ENCODE data around the gene LIPN. TPM values are rescaled to one million over a fixed set of nuclear protein-coding genes. Genes with fewer than 3 reads are reported as not detected.

The LIPN gene
- total RNA-seq, 3 donors from 2014 or later (not counting 1 experiment from before 2014, with no cell fraction given), result 0.66 to 0.83 TPM; not detected in 1

DNA sequence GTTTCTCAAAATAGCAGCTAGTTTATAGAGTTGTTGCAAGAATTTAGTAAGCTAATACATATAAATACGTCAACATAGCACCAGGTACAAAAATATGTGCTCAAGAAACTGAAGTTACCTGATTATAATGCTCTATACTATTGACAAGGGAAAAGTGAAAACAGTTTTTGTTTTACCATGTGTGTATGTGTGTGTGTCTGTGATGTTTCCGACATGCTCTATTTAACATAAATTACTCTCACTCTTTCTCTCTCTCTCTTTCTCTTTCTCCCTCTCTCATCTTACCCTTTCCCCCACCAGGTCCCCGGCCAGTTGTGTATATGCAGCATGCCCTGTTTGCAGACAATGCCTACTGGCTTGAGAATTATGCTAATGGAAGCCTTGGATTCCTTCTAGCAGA is 4.3 kb downstream of the LIPN start:
- no peak for ATAC-seq
- no peaks in the 10 kb centered on the region for H3K9me3 Mint-ChIP-seq
- Histone ChIP-seq H3K9me3 (ENCODE audit: control insufficient read depth, insufficient read depth, low read length) (no peaks in the 10 kb centered on the region), H3K4me3 (ENCODE audit: low read length) (no peak overlapping the region), H3K27me3 (ENCODE audit: control insufficient read depth, insufficient read depth, low read length) (no peaks in the 10 kb centered on the region), H3K27ac (ENCODE audit: low read length) (no peak overlapping the region), H3K4me1 (ENCODE audit: control insufficient read depth, insufficient read depth, low read length) (no peaks in the 10 kb centered on the region), H3K36me3 (ENCODE audit: control insufficient read depth, insufficient read depth, low read length) (no peaks in the 10 kb centered on the region)
- H3K27ac Mint-ChIP-seq, result no peak overlapping the region
- no peaks in the 10 kb centered on the region for H3K36me3 Mint-ChIP-seq
- intact Hi-C loops (cut with micrococcal nuclease), result no loop called here
- H3K27me3 Mint-ChIP-seq (ENCODE audit: low read depth in 2 of 2), result peaks cover 0 to 3% of the 10 kb centered on the region in 2 donors
- no peak for DNase-seq
- WGBS (ENCODE audit: insufficient coverage), result 80% methylated on average over 1 of the region's 3 CpGs
- TF ChIP-seq, protein P1, sequence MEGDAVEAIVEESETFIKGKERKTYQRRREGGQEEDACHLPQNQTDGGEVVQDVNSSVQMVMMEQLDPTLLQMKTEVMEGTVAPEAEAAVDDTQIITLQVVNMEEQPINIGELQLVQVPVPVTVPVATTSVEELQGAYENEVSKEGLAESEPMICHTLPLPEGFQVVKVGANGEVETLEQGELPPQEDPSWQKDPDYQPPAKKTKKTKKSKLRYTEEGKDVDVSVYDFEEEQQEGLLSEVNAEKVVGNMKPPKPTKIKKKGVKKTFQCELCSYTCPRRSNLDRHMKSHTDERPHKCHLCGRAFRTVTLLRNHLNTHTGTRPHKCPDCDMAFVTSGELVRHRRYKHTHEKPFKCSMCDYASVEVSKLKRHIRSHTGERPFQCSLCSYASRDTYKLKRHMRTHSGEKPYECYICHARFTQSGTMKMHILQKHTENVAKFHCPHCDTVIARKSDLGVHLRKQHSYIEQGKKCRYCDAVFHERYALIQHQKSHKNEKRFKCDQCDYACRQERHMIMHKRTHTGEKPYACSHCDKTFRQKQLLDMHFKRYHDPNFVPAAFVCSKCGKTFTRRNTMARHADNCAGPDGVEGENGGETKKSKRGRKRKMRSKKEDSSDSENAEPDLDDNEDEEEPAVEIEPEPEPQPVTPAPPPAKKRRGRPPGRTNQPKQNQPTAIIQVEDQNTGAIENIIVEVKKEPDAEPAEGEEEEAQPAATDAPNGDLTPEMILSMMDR (IDR thresholded peaks at IDR 0.05), result no peak
- peaks cover 6% of the 10 kb centered on the region in 2 donors for H3K4me1 Mint-ChIP-seq
- no peak overlapping the region for H3K4me3 Mint-ChIP-seq

DNA sequence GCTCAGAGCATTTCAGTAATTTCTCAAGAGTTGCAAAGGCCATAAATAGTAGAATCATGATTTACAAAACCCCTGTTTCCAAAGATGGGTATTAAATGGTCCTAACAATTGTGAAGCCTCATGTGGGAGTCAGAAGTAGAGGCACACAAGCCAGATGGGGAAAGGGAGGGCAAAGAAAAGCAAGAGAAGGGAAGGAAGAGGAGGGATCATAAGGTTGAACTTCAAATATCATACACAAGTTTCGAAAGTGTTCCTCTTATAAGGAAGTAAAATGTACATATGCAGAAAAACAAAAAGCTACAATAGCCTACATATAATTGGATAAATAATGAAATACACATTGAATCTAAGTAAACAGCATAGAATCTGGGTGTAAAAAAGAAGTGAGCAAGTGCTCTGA is 6.0 kb downstream of the LIPN start:
- intact Hi-C loops (cut with micrococcal nuclease), result no loop called here
- H3K9me3 ChIP-seq (ENCODE audit: control insufficient read depth, insufficient read depth, low read length), result no peaks in the 10 kb centered on the region
- no peaks in the 10 kb centered on the region for H3K36me3 ChIP-seq (ENCODE audit: control insufficient read depth, insufficient read depth, low read length)
- no CpG with 5 or more reads among the region's 1 CpG for WGBS (ENCODE audit: insufficient coverage)
- no peak for ATAC-seq
- Mint-ChIP-seq H3K27ac (no peak overlapping the region), H3K4me3 (no peak overlapping the region), H3K27me3 (ENCODE audit: low read depth in 2 of 2) (peaks cover 0 to 3% of the 10 kb centered on the region in 2 donors), H3K36me3 (no peaks in the 10 kb centered on the region), H3K9me3 (no peaks in the 10 kb centered on the region), H3K4me1 (no peaks in the 10 kb centered on the region)
- no peak for DNase-seq
- no peak overlapping the region for H3K4me3 ChIP-seq (ENCODE audit: low read length)
- H3K27ac ChIP-seq (ENCODE audit: low read length), result no peak overlapping the region
- no peaks in the 10 kb centered on the region for H3K4me1 ChIP-seq (ENCODE audit: control insufficient read depth, insufficient read depth, low read length)
- TF ChIP-seq, protein P1 (IDR thresholded peaks at IDR 0.05), result no peak
- H3K27me3 ChIP-seq (ENCODE audit: control insufficient read depth, insufficient read depth, low read length), result no peaks in the 10 kb centered on the region

DNA sequence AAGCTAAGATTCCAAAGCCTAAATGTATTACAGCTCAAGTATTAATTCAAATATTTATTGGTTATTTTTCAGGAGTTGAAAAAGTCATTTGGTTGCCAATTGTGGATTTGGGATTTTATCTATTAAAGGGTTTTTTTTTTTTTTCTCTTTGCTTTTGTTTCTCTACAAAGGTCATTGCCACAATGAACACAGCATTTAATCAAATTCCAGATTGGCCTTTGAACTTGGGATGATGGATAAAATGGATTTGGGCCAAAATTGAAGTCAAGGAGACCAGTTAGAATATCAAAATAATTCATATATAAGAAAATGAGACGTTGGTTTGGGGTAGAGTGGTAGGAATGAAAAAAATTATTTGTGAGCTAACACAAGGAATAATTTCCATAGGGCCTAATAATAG is 9.6 kb downstream of the LIPN start:
- no peaks in the 10 kb centered on the region for H3K36me3 ChIP-seq (ENCODE audit: control insufficient read depth, insufficient read depth, low read length)
- no peaks in the 10 kb centered on the region for H3K4me1 Mint-ChIP-seq
- H3K9me3 ChIP-seq (ENCODE audit: control insufficient read depth, insufficient read depth, low read length), result no peaks in the 10 kb centered on the region
- DNase-seq, result no peak
- no peak for ATAC-seq
- H3K4me1 ChIP-seq (ENCODE audit: control insufficient read depth, insufficient read depth, low read length), result no peaks in the 10 kb centered on the region
- H3K36me3 Mint-ChIP-seq, result no peaks in the 10 kb centered on the region
- intact Hi-C loops (cut with micrococcal nuclease), result no loop called here
- 80% methylated on average over 1 of the region's 1 CpG for WGBS (ENCODE audit: insufficient coverage)
- H3K27ac Mint-ChIP-seq, result no peak overlapping the region
- no peak overlapping the region for H3K4me3 ChIP-seq (ENCODE audit: low read length)
- H3K27me3 ChIP-seq (ENCODE audit: control insufficient read depth, insufficient read depth, low read length), result peaks cover 2% of the 10 kb centered on the region
- TF ChIP-seq, protein P1 (IDR thresholded peaks at IDR 0.05), result no peak
- H3K9me3 Mint-ChIP-seq, result no peaks in the 10 kb centered on the region
- no peak overlapping the region for H3K27ac ChIP-seq (ENCODE audit: low read length)
- H3K27me3 Mint-ChIP-seq (ENCODE audit: low read depth in 2 of 2), result peaks cover 0 to 12% of the 10 kb centered on the region in 2 donors
- no peak overlapping the region for H3K4me3 Mint-ChIP-seq

DNA sequence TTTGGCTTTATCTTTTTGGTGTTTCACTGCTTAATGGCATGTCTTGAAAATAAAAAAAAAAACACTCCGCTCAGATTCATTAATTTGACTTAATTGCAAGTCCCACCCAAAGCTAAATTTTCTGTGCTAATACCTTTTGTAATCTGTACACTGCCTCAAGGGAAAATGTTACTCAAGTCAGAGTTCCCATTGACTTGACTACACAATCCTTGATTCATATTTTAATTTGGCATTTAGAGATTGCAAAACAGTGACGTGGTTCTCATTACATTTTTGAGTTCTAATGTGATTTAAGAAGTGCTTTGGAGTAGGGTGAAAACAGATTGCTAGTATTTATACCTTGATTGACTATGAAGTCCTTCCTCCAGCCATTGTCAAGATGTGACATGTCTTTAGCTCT is 21.4 kb downstream of the LIPN start:
- H3K4me1 Mint-ChIP-seq, result peaks cover 14 to 16% of the 10 kb centered on the region in 2 donors
- no peaks in the 10 kb centered on the region for H3K9me3 ChIP-seq (ENCODE audit: control insufficient read depth, insufficient read depth, low read length)
- WGBS (ENCODE audit: insufficient coverage), result 79% methylated on average over 2 of the region's 2 CpGs
- ATAC-seq, result no peak
- no peaks in the 10 kb centered on the region for H3K4me1 ChIP-seq (ENCODE audit: control insufficient read depth, insufficient read depth, low read length)
- H3K27me3 ChIP-seq (ENCODE audit: control insufficient read depth, insufficient read depth, low read length), result no peaks in the 10 kb centered on the region
- H3K27ac Mint-ChIP-seq, result no peak overlapping the region
- H3K36me3 ChIP-seq (ENCODE audit: control insufficient read depth, insufficient read depth, low read length), result no peaks in the 10 kb centered on the region
- H3K27ac ChIP-seq (ENCODE audit: low read length), result no peak overlapping the region
- DNase-seq, result no peak
- intact Hi-C loops (cut with micrococcal nuclease), result no loop called here
- H3K27me3 Mint-ChIP-seq (ENCODE audit: low read depth in 2 of 2), result peaks cover 5 to 21% of the 10 kb centered on the region in 2 donors
- H3K36me3 Mint-ChIP-seq, result no peaks in the 10 kb centered on the region
- no peak overlapping the region for H3K4me3 ChIP-seq (ENCODE audit: low read length)
- TF ChIP-seq, protein P1 (IDR thresholded peaks at IDR 0.05), result no peak
- no peaks in the 10 kb centered on the region for H3K9me3 Mint-ChIP-seq
- no peak overlapping the region for H3K4me3 Mint-ChIP-seq
